ENCODE data around the gene ANKRD39. TPM values are rescaled to one million over a fixed set of nuclear protein-coding genes. Genes with fewer than 3 reads are reported as not detected.
A peak's percentile ranks its signal among the peaks of the same experiment; 100 is the strongest.

The ANKRD39 gene
- total RNA-seq (14.2 TPM), polyA plus RNA-seq (10.0 TPM)
- long read RNA-seq, donor 1: 0 reads
- long read RNA-seq, donor 2, transcript ANKRD39-201 (4 exons, 976 nt): major isoform, 20 of 20 reads
- long read RNA-seq, donor 2, partial matches to known transcripts: 0 of 20 reads
- long read RNA-seq, donor 2, other reads (novel, unspliced or antisense): 0 of 20 reads
- long read RNA-seq, donor 3, transcript ANKRD39-201 (4 exons, 976 nt): major isoform, 16 of 16 reads
- long read RNA-seq, donor 3, partial matches to known transcripts: 0 of 16 reads
- long read RNA-seq, donor 3, other reads (novel, unspliced or antisense): 0 of 16 reads
- long read RNA-seq, donor 4, transcript ANKRD39-201 (4 exons, 976 nt): major isoform, 8 of 8 reads
- long read RNA-seq, donor 4, partial matches to known transcripts: 0 of 8 reads
- long read RNA-seq, donor 4, other reads (novel, unspliced or antisense): 0 of 8 reads
- long read RNA-seq, donor 5, transcript ANKRD39-201 (4 exons, 976 nt): major isoform, 20 of 20 reads
- long read RNA-seq, donor 5, partial matches to known transcripts: 0 of 20 reads
- long read RNA-seq, donor 5, other reads (novel, unspliced or antisense): 0 of 20 reads
- long read RNA-seq, donor 6, transcript ANKRD39-201 (4 exons, 976 nt): major isoform, 17 of 17 reads
- long read RNA-seq, donor 6, partial matches to known transcripts: 0 of 17 reads
- long read RNA-seq, donor 6, other reads (novel, unspliced or antisense): 0 of 17 reads
- long read RNA-seq, donor 7, transcript ANKRD39-201 (4 exons, 976 nt): major isoform, 15 of 15 reads
- long read RNA-seq, donor 7, partial matches to known transcripts: 0 of 15 reads
- long read RNA-seq, donor 7, other reads (novel, unspliced or antisense): 0 of 15 reads
- long read RNA-seq, donor 8, partial matches to known transcripts: 0 of 2 reads
- long read RNA-seq, donor 8, other reads (novel, unspliced or antisense): 0 of 2 reads
- long read RNA-seq, donor 9, transcript ANKRD39-201 (4 exons, 976 nt): major isoform, 8 of 8 reads
- long read RNA-seq, donor 9, partial matches to known transcripts: 0 of 8 reads
- long read RNA-seq, donor 9, other reads (novel, unspliced or antisense): 0 of 8 reads
- long read RNA-seq, donor 10, transcript ANKRD39-201 (4 exons, 976 nt): major isoform, 10 of 10 reads
- long read RNA-seq, donor 10, partial matches to known transcripts: 0 of 10 reads
- long read RNA-seq, donor 10, other reads (novel, unspliced or antisense): 0 of 10 reads

- peaks cover 0 to 19% of the 10 kb centered on the region in 2 donors for H3K27me3 ChIP-seq (ENCODE audit: control insufficient read depth in 2 of 2, insufficient read depth in 1 of 2, low read length in 1 of 2)
- peak within 1 kb of the TSS; percentile 71 to 92 for H3K4me3 ChIP-seq (ENCODE audit: low read length in 2 of 2)
- peak within 1 kb of the TSS; percentile 84 to 92 for H3K27ac ChIP-seq (ENCODE audit: low read depth in 1 of 2, low read length in 1 of 2)
- under 1% methylated on average over 81 of the region's 81 CpGs for WGBS
- peaks cover 11 to 30% of the 10 kb centered on the region in 2 donors for H3K4me1 ChIP-seq (ENCODE audit: control insufficient read depth in 2 of 2, insufficient read depth in 2 of 2, low read length in 2 of 2)
- H3K36me3 ChIP-seq (ENCODE audit: control insufficient read depth in 2 of 2, insufficient read depth in 2 of 2, low read length in 1 of 2): peaks cover 11 to 15% of the 10 kb centered on the region in 2 donors
- DNase-seq (ENCODE audit: low read depth in 6 of 9, low spot score in 9 of 9): peak; percentile 95 to 99 (median 99)
- H3K9me3 ChIP-seq (ENCODE audit: control insufficient read depth in 2 of 2, insufficient read depth in 1 of 2, low read length in 1 of 2): no peaks in the 10 kb centered on the region
These were observed at the start of gene ANKRD39 for GRCh38 chr2:96857667-96858372. Gene ANKRD39, minus strand, starts transcription at chr2:96858016. Its CDS starts 29 bp downstream, at chr2:96857987.

- H3K27ac ChIP-seq (ENCODE audit: low read depth in 1 of 2, low read length in 1 of 2): no peak overlapping the region
- H3K4me3 ChIP-seq (ENCODE audit: low read length in 2 of 2): no peak overlapping the region
- H3K4me1 ChIP-seq (ENCODE audit: control insufficient read depth in 2 of 2, insufficient read depth in 2 of 2, low read length in 2 of 2): peaks cover 6 to 7% of the 10 kb centered on the region in 2 donors
- 92% methylated on average over 13 of the region's 13 CpGs for WGBS
- H3K9me3 ChIP-seq (ENCODE audit: control insufficient read depth in 2 of 2, insufficient read depth in 1 of 2, low read length in 1 of 2): no peaks in the 10 kb centered on the region
- no peaks in the 10 kb centered on the region for H3K36me3 ChIP-seq (ENCODE audit: control insufficient read depth in 2 of 2, insufficient read depth in 2 of 2, low read length in 1 of 2)
- DNase-seq (ENCODE audit: low read depth in 6 of 9, low spot score in 9 of 9): no peak
- no peaks in the 10 kb centered on the region for H3K27me3 ChIP-seq (ENCODE audit: control insufficient read depth in 2 of 2, insufficient read depth in 1 of 2, low read length in 1 of 2)
These were observed 48.9 kb upstream of the ANKRD39 start for GRCh38 chr2:96906729-96907114.

- Histone ChIP-seq H3K27ac (ENCODE audit: low read depth in 1 of 2, low read length in 1 of 2) (no peak overlapping the region), H3K9me3 (ENCODE audit: control insufficient read depth in 2 of 2, insufficient read depth in 1 of 2, low read length in 1 of 2) (no peaks in the 10 kb centered on the region), H3K4me1 (ENCODE audit: control insufficient read depth in 2 of 2, insufficient read depth in 2 of 2, low read length in 2 of 2) (peaks cover 7 to 16% of the 10 kb centered on the region in 2 donors), H3K27me3 (ENCODE audit: control insufficient read depth in 2 of 2, insufficient read depth in 1 of 2, low read length in 1 of 2) (no peaks in the 10 kb centered on the region), H3K4me3 (ENCODE audit: low read length in 2 of 2) (no peak overlapping the region), H3K36me3 (ENCODE audit: control insufficient read depth in 2 of 2, insufficient read depth in 2 of 2, low read length in 1 of 2) (no peaks in the 10 kb centered on the region)
- no peak for DNase-seq (ENCODE audit: low read depth in 6 of 9, low spot score in 9 of 9)
- 21% methylated on average over 7 of the region's 7 CpGs for WGBS
These were observed 46.0 kb upstream of the ANKRD39 start for GRCh38 chr2:96903815-96904214.

- Histone ChIP-seq H3K4me3 (ENCODE audit: low read length in 2 of 2) (no peak overlapping the region), H3K27me3 (ENCODE audit: control insufficient read depth in 2 of 2, insufficient read depth in 1 of 2, low read length in 1 of 2) (no peaks in the 10 kb centered on the region), H3K36me3 (ENCODE audit: control insufficient read depth in 2 of 2, insufficient read depth in 2 of 2, low read length in 1 of 2) (no peaks in the 10 kb centered on the region), H3K27ac (ENCODE audit: low read depth in 1 of 2, low read length in 1 of 2) (no peak overlapping the region), H3K4me1 (ENCODE audit: control insufficient read depth in 2 of 2, insufficient read depth in 2 of 2, low read length in 2 of 2) (peaks cover 7 to 21% of the 10 kb centered on the region in 2 donors), H3K9me3 (ENCODE audit: control insufficient read depth in 2 of 2, insufficient read depth in 1 of 2, low read length in 1 of 2) (no peaks in the 10 kb centered on the region)
- WGBS: 92% methylated on average over 7 of the region's 7 CpGs
- DNase-seq (ENCODE audit: low read depth in 6 of 9, low spot score in 9 of 9): no peak
These were observed 45.5 kb upstream of the ANKRD39 start for GRCh38 chr2:96903318-96903717.

- Histone ChIP-seq H3K9me3 (ENCODE audit: control insufficient read depth in 2 of 2, insufficient read depth in 1 of 2, low read length in 1 of 2) (no peaks in the 10 kb centered on the region), H3K27me3 (ENCODE audit: control insufficient read depth in 2 of 2, insufficient read depth in 1 of 2, low read length in 1 of 2) (no peaks in the 10 kb centered on the region), H3K36me3 (ENCODE audit: control insufficient read depth in 2 of 2, insufficient read depth in 2 of 2, low read length in 1 of 2) (no peaks in the 10 kb centered on the region), H3K27ac (ENCODE audit: low read depth in 1 of 2, low read length in 1 of 2) (no peak overlapping the region), H3K4me1 (ENCODE audit: control insufficient read depth in 2 of 2, insufficient read depth in 2 of 2, low read length in 2 of 2) (peaks cover 24 to 45% of the 10 kb centered on the region in 2 donors), H3K4me3 (ENCODE audit: low read length in 2 of 2) (no peak overlapping the region)
- WGBS: 96% methylated on average over 10 of the region's 10 CpGs
- DNase-seq (ENCODE audit: low read depth in 6 of 9, low spot score in 9 of 9): no peak
These were observed 42.4 kb upstream of the ANKRD39 start for GRCh38 chr2:96900237-96900636.

GRCh38 chr2:96899413-96899741 is 41.6 kb upstream of the ANKRD39 start:
- H3K4me3 ChIP-seq (ENCODE audit: low read length in 2 of 2): no peak overlapping the region
- H3K36me3 ChIP-seq (ENCODE audit: control insufficient read depth in 2 of 2, insufficient read depth in 2 of 2, low read length in 1 of 2): no peaks in the 10 kb centered on the region
- WGBS: 98% methylated on average over 4 of the region's 4 CpGs
- H3K27ac ChIP-seq (ENCODE audit: low read depth in 1 of 2, low read length in 1 of 2): no peak overlapping the region
- peaks cover 26 to 49% of the 10 kb centered on the region in 2 donors for H3K4me1 ChIP-seq (ENCODE audit: control insufficient read depth in 2 of 2, insufficient read depth in 2 of 2, low read length in 2 of 2)
- no peak for DNase-seq (ENCODE audit: low read depth in 6 of 9, low spot score in 9 of 9)
- no peaks in the 10 kb centered on the region for H3K9me3 ChIP-seq (ENCODE audit: control insufficient read depth in 2 of 2, insufficient read depth in 1 of 2, low read length in 1 of 2)
- no peaks in the 10 kb centered on the region for H3K27me3 ChIP-seq (ENCODE audit: control insufficient read depth in 2 of 2, insufficient read depth in 1 of 2, low read length in 1 of 2)

- Histone ChIP-seq H3K27ac (ENCODE audit: low read depth in 1 of 2, low read length in 1 of 2) (no peak overlapping the region), H3K4me1 (ENCODE audit: control insufficient read depth in 2 of 2, insufficient read depth in 2 of 2, low read length in 2 of 2) (peaks cover 25 to 52% of the 10 kb centered on the region in 2 donors), H3K9me3 (ENCODE audit: control insufficient read depth in 2 of 2, insufficient read depth in 1 of 2, low read length in 1 of 2) (no peaks in the 10 kb centered on the region), H3K27me3 (ENCODE audit: control insufficient read depth in 2 of 2, insufficient read depth in 1 of 2, low read length in 1 of 2) (no peaks in the 10 kb centered on the region), H3K36me3 (ENCODE audit: control insufficient read depth in 2 of 2, insufficient read depth in 2 of 2, low read length in 1 of 2) (no peaks in the 10 kb centered on the region), H3K4me3 (ENCODE audit: low read length in 2 of 2) (no peak overlapping the region)
- WGBS: 76% methylated on average over 11 of the region's 11 CpGs
- peak in 3 of 9 donors; percentile 32 to 65 (median 32) for DNase-seq (ENCODE audit: low read depth in 6 of 9, low spot score in 9 of 9)
These were observed 41.0 kb upstream of the ANKRD39 start for GRCh38 chr2:96898641-96899412.

- WGBS: 97% methylated on average over 8 of the region's 8 CpGs
- H3K27ac ChIP-seq (ENCODE audit: low read depth in 1 of 2, low read length in 1 of 2): no peak overlapping the region
These were observed 40.3 kb upstream of the ANKRD39 start for GRCh38 chr2:96898135-96898505.

More at GRCh38 chr2:96898135-96898505, 40.3 kb upstream of the ANKRD39 start:
- Histone ChIP-seq H3K36me3 (ENCODE audit: control insufficient read depth in 2 of 2, insufficient read depth in 2 of 2, low read length in 1 of 2) (no peaks in the 10 kb centered on the region), H3K4me3 (ENCODE audit: low read length in 2 of 2) (no peak overlapping the region), H3K9me3 (ENCODE audit: control insufficient read depth in 2 of 2, insufficient read depth in 1 of 2, low read length in 1 of 2) (no peaks in the 10 kb centered on the region), H3K27me3 (ENCODE audit: control insufficient read depth in 2 of 2, insufficient read depth in 1 of 2, low read length in 1 of 2) (no peaks in the 10 kb centered on the region), H3K4me1 (ENCODE audit: control insufficient read depth in 2 of 2, insufficient read depth in 2 of 2, low read length in 2 of 2) (peaks cover 19 to 53% of the 10 kb centered on the region in 2 donors)
- no peak for DNase-seq (ENCODE audit: low read depth in 6 of 9, low spot score in 9 of 9)

Data from thymus (tissue), 14 donors.